K562 (cell line): ENCODE data around the gene CORT. TPM values are rescaled to one million over a fixed set of nuclear protein-coding genes. Genes with fewer than 3 reads are reported as not detected.

Source experiments
- BCLAF1 ChIP-seq, 2 experiments: fragments of 450-650 bp in 1 of 2; IDR thresholded peaks; 2 replicates each; pipeline ENCODE4 v1.6.1; 2011 to 2017; ENCODE audit warnings: low read depth in 2 of 2, antibody characterized with exemption in 1 of 2, borderline replicate concordance in 1 of 2, low read length in 1 of 2, mild to moderate bottlenecking in 1 of 2, mixed read lengths in 1 of 2; ENCODE audit not compliant: control insufficient read depth in 1 of 2
- HDAC1 ChIP-seq, 2 experiments: fragments of 450-650 bp; IDR thresholded peaks; 2 replicates each; pipeline ENCODE4 v1.6.1; 2016 to 2017; ENCODE audit warnings: inconsistent platforms in 1 of 2, mild to moderate bottlenecking in 1 of 2, moderate library complexity in 1 of 2
- L3MBTL2 ChIP-seq: fragments of 450-650 bp; IDR thresholded peaks from 2 replicates; pipeline ENCODE4 v1.6.1; 2016; ENCODE audit warnings: mild to moderate bottlenecking, moderate library complexity
- SETDB1 ChIP-seq: IDR thresholded peaks from one replicate; pipeline ENCODE4 v1.6.1; 2012; ENCODE audit warnings: low read length, control low read depth, inconsistent platforms
- SIX5 ChIP-seq, 2 experiments: IDR thresholded peaks; 2 replicates each; pipeline ENCODE4 v1.6.1; 2011; ENCODE audit warnings: low read length in 2 of 2, borderline replicate concordance in 1 of 2, low read depth in 1 of 2, mild to moderate bottlenecking in 1 of 2, moderate library complexity in 1 of 2; ENCODE audit not compliant: insufficient read depth in 1 of 2
- XRCC4 ChIP-seq: IDR thresholded peaks from one replicate; pipeline ENCODE4 v1.6.1; 2011; ENCODE audit not compliant: insufficient read depth, insufficient read length; ENCODE audit errors: extremely low read depth
- ZNF165 ChIP-seq: fragments of 250-450 bp; sonication (Bioruptor Pico); IDR thresholded peaks from 2 replicates; pipeline ENCODE4 v1.4.0; 2020; ENCODE audit warnings: borderline replicate concordance
- ZNF639 ChIP-seq, 2 experiments: fragments of 200-800 bp in 1 of 2; sonication (Bioruptor generic) in 1 of 2; sonication (generic) in 1 of 2; formaldehyde crosslinking in 1 of 2; IDR thresholded peaks in 1 of 2; conservative IDR thresholded peaks in 1 of 2; 2 replicates each; pipeline versions ENCODE4 v1.5.0 to v1.6.1; 2016 to 2020; ENCODE audit warnings: missing compliant biosample characterization in 1 of 2, missing genetic modification characterization in 1 of 2, missing genetic modification reagents in 1 of 2
- ZNF79 ChIP-seq: fragments of 250-450 bp; sonication (Bioruptor Pico); IDR thresholded peaks from 2 replicates; pipeline ENCODE4 v1.4.0; 2020; ENCODE audit warnings: low read depth, mild to moderate bottlenecking, moderate library complexity
- polyA plus RNA-seq, 8 experiments: library from polyadenylated mRNA; depleted of rRNA in 4 of 8; stranded (reverse) in 5 of 8; unstranded in 3 of 8; fragments of >200 nt; fragmentation: Nextera tagmentation in 2 of 8; fragmentation: Illumina TruSeq in 1 of 8; extraction: Ambion mirVana in 2 of 8; extraction: Trizol in 1 of 8; gene quantifications; 2 replicates each; pipeline versions ENCODE4 v1.2.1 to v1.2.3, GENCODE V29; 2011 to 2014; ENCODE audit warnings: inconsistent platforms in 1 of 8, missing spikeins in 1 of 8
- total RNA-seq, 7 experiments: library from RNA; depleted of rRNA in 6 of 7; stranded (reverse); fragments of >200 nt in 6 of 7; fragmentation: Illumina TruSeq in 2 of 7; extraction: Trizol in 2 of 7; gene quantifications; 2 replicates each; pipeline versions ENCODE4 v1.2.1 to v1.2.3, GENCODE V29; 2011 to 2021; ENCODE audit warnings: low replicate concordance in 1 of 7
- TF ChIP-seq, protein P1 (sequence below): fragments of 450-650 bp; IDR thresholded peaks from 2 replicates; pipeline ENCODE4 v1.6.1; 2016; ENCODE audit warnings: low read depth

Gene CORT
- total and polyA plus RNA-seq, 9 of the 15 experiments (the other 6 are each of a cell fraction or from before 2014, with no cell fraction given), result 0.08 to 0.54 (median 0.13) TPM; not detected in 5

DNA sequence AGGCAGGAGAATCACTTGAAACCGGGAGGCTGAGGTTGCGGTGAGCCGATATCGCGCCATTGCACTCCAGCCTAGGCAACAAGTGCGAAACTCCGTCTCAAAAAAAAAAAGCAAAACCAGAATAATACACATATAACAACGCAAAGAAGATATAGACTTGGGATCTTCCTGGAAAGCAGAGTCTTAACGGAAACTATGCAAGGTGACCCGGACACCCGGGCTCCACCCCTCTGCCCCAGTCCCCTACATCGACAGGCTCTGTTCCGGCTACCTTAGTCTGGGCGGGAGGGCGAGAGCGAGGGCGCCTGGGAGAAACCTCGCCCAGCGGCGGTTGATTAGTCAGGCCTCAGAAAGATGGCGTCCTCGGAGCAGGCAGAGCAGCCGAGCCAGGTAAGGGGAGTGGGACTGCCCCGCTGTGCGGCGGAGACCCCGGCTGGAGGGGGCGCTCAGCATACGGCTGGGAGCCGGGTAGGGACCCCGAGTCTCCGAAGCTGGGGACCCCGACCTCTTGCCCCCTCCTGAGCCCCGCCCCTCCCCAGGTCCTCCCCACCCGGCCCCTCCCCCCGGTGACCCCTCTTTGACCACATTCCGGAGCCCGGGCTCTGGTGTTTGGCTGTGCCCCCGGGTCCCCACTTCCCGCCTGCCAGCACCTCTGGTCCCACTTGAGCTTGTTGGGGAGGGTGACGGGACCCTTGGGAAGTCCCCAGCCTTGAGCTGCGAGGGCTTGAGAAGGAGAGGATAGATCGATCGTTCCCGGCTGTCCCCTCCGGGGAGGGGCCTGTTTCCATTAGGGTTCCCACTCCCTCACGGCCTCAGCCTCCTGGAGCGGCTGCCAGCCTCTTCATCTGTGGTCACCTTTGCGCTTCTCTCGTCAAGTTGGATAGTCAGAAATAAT is 25.0 kb downstream of the CORT start, which contains the start of gene PEX14 (continued):
- TF ChIP-seq BCLAF1 (IDR thresholded peaks at IDR 0.05; ENCODE audit: borderline replicate concordance in 1 of 2, control insufficient read depth in 1 of 2, low read depth in 2 of 2, low read length in 1 of 2), result no peak
- TF ChIP-seq XRCC4, result no peak
- TF ChIP-seq, protein P1, sequence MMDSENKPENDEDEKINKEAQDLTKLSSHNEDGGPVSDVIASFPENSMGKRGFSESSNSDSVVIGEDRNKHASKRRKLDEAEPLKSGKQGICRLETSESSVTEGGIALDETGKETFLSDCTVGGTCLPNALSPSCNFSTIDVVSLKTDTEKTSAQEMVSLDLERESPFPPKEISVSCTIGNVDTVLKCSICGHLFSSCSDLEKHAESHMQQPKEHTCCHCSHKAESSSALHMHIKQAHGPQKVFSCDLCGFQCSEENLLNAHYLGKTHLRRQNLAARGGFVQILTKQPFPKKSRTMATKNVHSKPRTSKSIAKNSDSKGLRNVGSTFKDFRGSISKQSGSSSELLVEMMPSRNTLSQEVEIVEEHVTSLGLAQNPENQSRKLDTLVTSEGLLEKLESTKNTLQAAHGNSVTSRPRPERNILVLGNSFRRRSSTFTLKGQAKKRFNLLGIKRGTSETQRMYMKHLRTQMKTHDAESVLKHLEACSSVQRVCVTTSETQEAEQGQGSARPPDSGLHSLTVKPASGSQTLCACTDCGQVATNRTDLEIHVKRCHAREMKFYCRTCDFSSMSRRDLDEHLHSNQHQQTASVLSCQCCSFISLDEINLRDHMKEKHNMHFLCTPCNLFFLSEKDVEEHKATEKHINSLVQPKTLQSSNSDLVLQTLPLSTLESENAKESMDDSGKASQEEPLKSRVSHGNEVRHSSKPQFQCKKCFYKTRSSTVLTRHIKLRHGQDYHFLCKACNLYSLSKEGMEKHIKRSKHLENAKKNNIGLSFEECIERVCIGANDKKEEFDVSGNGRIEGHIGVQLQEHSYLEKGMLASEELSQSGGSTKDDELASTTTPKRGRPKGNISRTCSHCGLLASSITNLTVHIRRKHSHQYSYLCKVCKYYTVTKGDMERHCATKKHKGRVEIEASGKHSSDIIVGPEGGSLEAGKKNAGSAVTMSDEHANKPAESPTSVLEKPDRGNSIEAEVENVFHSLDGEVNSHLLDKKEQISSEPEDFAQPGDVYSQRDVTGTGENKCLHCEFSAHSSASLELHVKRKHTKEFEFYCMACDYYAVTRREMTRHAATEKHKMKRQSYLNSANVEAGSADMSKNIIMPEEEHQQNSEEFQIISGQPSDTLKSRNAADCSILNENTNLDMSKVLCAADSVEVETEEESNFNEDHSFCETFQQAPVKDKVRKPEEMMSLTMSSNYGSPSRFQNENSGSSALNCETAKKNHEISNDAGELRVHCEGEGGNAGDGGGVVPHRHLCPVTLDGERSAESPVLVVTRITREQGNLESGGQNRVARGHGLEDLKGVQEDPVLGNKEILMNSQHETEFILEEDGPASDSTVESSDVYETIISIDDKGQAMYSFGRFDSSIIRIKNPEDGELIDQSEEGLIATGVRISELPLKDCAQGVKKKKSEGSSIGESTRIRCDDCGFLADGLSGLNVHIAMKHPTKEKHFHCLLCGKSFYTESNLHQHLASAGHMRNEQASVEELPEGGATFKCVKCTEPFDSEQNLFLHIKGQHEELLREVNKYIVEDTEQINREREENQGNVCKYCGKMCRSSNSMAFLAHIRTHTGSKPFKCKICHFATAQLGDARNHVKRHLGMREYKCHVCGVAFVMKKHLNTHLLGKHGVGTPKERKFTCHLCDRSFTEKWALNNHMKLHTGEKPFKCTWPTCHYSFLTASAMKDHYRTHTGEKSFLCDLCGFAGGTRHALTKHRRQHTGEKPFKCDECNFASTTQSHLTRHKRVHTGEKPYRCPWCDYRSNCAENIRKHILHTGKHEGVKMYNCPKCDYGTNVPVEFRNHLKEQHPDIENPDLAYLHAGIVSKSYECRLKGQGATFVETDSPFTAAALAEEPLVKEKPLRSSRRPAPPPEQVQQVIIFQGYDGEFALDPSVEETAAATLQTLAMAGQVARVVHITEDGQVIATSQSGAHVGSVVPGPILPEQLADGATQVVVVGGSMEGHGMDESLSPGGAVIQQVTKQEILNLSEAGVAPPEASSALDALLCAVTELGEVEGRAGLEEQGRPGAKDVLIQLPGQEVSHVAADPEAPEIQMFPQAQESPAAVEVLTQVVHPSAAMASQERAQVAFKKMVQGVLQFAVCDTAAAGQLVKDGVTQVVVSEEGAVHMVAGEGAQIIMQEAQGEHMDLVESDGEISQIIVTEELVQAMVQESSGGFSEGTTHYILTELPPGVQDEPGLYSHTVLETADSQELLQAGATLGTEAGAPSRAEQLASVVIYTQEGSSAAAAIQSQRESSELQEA, result no peak; the same call in 1 of the 2 replicates
- peak; percentile 88 for TF ChIP-seq L3MBTL2
- 0 out of 4 replicates have a peak, but pooled peaks of 1 of the 2 experiments have one; percentile 30 for TF ChIP-seq HDAC1 (IDR thresholded peaks at IDR 0.05)
- TF ChIP-seq SIX5 (IDR thresholded peaks at IDR 0.05; ENCODE audit: borderline replicate concordance in 1 of 2, insufficient read depth in 1 of 2, low read depth in 1 of 2, low read length in 2 of 2), result peak in 1 of 2 experiments; percentile 51; a peak in 2 of 4 replicates
- peak in 1 of 2 experiments; percentile 87; a peak in 2 of 4 replicates for TF ChIP-seq ZNF639 (CRISPR knock-in tag; conservative IDR thresholded peaks at IDR 0.05 in 1 of 2, IDR thresholded peaks at IDR 0.05 in 1 of 2)
- no peak for TF ChIP-seq ZNF165 (CRISPR knock-in tag)
- TF ChIP-seq ZNF79, result no peak
- no peak for TF ChIP-seq SETDB1
